Ectodermal cell (in vitro differentiated cells): ENCODE results near the gene TRIM65.
A peak's percentile ranks its signal among the peaks of the same experiment; 100 is the strongest.

Source experiments
- H3K27ac ChIP-seq: 2 replicates; pipeline ENCODE4 v1.7.0; 2013; ENCODE audit warnings: mild to moderate bottlenecking, low read depth, low read length; ENCODE audit not compliant: insufficient read depth, poor library complexity, severe bottlenecking
- H3K27me3 ChIP-seq: 2 replicates; pipeline ENCODE4 v1.7.0; 2013; ENCODE audit warnings: mild to moderate bottlenecking, low read length; ENCODE audit not compliant: insufficient read depth, control insufficient read depth, poor library complexity, severe bottlenecking
- H3K36me3 ChIP-seq: one replicate; pipeline ENCODE4 v1.7.0; 2013; ENCODE audit warnings: low read length; ENCODE audit not compliant: control insufficient read depth, insufficient read depth
- H3K4me1 ChIP-seq: one replicate; pipeline ENCODE4 v1.7.0; 2013; ENCODE audit warnings: low read length; ENCODE audit not compliant: control insufficient read depth, insufficient read depth
- H3K4me3 ChIP-seq: 2 replicates; pipeline ENCODE4 v1.7.0; 2013; ENCODE audit warnings: low read depth, low read length, control low read depth; ENCODE audit not compliant: insufficient read depth
- H3K9me3 ChIP-seq: 2 replicates; pipeline ENCODE4 v1.7.0; 2013; ENCODE audit warnings: mild to moderate bottlenecking, low read length, moderate library complexity; ENCODE audit not compliant: control insufficient read depth
- WGBS, 2 experiments: methylation state at CpG; one replicate each; pipeline ENCODE4 v1.1.7; 2013; ENCODE audit warnings: missing lambda C conversion rate in 2 of 2; 5-methylcytosine and 5-hydroxymethylcytosine counted together

TRIM65 gene

DNA sequence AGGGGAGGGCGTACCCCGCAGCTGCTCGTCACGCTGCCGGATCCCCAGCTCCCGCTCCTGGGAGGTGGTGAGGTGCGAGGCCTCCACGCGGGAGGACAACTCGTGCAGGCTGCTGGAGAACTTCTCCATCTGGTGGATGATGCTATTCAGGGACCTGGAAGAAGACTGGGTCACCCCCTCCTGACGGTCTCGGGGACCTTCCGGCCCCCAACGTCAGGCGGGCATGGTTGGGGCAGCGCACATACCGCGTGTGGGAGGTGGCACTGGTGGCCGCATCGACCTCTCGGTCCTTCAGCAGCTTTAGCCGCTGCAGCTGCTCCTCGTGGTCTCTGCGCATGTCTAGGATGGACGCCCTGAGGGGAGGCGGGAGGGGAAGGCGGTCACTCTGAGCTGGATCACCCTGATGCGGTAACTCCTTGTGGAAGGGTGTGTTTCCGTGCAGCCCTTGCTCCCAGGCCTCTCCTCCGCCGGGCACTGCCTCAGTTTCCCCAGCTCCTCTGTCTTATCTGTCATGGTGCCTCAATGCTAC is 21.2 kb upstream of the TRIM65 start:
- whole genome bisulfite sequencing, 2 experiments: 96% methylated on average over 31 of the region's 31 CpGs
- H3K36me3 ChIP-seq: no peaks in the 10 kb centered on the region
- no peaks in the 10 kb centered on the region for H3K9me3 ChIP-seq
- H3K27ac ChIP-seq: no peak overlapping the region
- H3K4me1 ChIP-seq: no peaks in the 10 kb centered on the region
- H3K27me3 ChIP-seq: no peaks in the 10 kb centered on the region
- H3K4me3 ChIP-seq: no peak overlapping the region

DNA sequence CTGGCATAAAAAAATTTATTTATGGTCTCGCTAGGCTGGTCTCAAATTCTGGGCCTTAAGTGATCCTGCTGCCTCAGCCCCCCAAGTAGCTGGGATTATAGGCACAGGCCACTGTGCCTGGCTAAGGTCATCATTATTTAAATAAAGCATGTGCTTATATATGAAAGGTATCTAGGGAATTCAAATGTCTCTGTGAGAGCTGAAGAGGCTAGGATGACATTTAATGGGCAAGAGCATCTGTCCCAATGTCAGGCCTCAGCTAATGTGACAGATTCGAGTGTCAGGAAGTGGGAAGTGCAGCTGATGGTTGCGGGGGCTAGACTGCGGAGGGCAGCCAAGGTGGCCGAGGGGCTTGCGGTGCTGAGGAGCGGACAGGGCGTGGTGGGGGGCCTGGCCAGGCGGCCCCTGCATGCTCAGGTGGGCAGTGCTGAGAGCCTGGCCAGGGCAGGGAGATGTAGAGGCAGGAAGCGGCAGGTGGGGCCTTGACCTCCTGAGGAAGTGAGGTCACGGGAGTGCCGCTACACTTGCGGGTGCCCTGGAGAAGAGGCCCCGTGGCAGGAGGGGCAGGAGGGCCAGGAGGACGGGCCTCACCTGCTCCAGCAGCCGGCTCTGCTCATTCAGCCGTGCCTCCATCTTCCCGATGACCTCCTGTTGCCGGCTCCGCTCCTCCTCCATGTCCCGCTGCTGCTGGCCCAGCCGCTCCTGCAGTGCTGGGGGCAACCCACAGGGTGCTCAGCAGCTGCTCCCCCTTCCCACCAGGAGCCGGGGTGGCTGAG is 20.6 kb upstream of the TRIM65 start:
- H3K27me3 ChIP-seq: no peaks in the 10 kb centered on the region
- H3K36me3 ChIP-seq: no peaks in the 10 kb centered on the region
- no peaks in the 10 kb centered on the region for H3K4me1 ChIP-seq
- H3K4me3 ChIP-seq: no peak overlapping the region
- H3K27ac ChIP-seq: no peak overlapping the region
- H3K9me3 ChIP-seq: no peaks in the 10 kb centered on the region
- 90 to 91% methylated on average over 23 of the region's 23 CpGs for whole genome bisulfite sequencing, 2 experiments

DNA sequence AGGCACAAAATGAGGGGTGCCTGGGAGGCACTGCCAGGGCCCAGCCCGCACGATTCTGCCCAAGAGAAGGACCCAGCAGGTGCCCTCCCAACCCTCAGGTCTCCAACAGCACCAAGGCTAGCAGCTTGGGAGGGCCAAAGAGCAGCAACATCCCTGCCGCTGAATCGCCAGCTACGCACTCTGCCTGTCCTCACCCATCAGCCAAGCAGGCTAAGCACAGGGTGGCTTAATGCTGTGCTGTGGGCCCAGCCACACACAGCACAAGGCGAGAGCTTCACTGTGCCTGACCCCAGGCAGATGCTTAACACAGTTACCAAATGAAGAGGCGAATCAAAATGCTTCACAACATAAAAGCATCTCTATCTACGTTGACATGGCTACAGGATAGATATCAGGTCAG is 18.5 kb upstream of the TRIM65 start:
- peaks cover 4% of the 10 kb centered on the region for H3K4me1 ChIP-seq
- no peaks in the 10 kb centered on the region for H3K36me3 ChIP-seq
- H3K9me3 ChIP-seq: no peaks in the 10 kb centered on the region
- peak overlapping the region; percentile 26 for H3K27ac ChIP-seq
- H3K27me3 ChIP-seq: no peaks in the 10 kb centered on the region
- WGBS, 2 experiments: 78 to 80% methylated on average over 8 of the region's 8 CpGs
- no peak overlapping the region for H3K4me3 ChIP-seq

DNA sequence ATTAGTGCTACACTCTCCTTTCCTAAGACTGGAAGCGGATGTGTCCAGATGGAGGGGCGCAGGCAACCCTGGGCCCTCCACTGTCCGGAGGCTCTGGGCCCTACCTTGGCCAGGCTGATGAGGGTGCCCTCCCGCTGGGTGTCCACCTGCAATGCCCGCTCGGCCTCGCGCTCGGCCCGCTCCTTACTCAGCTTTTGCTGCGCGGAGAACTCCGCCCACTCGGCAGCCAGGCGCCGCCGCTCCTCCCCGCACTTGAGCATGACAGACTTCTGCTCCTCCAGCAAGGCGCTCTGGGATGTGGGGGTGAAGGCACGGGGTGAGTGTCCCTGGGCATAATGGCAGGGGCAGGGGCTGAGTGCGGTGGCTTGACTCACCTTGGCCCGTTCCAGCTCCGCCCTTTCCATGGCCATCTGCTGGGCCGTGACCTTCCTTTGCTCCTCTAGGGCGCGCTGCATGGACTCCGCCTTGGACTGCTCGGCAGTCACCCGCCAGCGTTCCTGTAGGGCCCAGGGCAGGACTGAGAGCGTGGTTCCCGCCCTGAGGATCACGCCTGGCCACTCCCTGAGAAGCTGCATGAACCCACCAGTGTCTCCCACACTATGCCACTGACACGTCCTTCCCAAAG is 18.0 kb upstream of the TRIM65 start:
- H3K36me3 ChIP-seq: no peaks in the 10 kb centered on the region
- 91 to 93% methylated on average over 34 of the region's 34 CpGs for WGBS, 2 experiments
- H3K9me3 ChIP-seq: no peaks in the 10 kb centered on the region
- no peaks in the 10 kb centered on the region for H3K27me3 ChIP-seq
- H3K4me1 ChIP-seq: peaks cover 4% of the 10 kb centered on the region
- no peak overlapping the region for H3K27ac ChIP-seq
- H3K4me3 ChIP-seq: no peak overlapping the region

DNA sequence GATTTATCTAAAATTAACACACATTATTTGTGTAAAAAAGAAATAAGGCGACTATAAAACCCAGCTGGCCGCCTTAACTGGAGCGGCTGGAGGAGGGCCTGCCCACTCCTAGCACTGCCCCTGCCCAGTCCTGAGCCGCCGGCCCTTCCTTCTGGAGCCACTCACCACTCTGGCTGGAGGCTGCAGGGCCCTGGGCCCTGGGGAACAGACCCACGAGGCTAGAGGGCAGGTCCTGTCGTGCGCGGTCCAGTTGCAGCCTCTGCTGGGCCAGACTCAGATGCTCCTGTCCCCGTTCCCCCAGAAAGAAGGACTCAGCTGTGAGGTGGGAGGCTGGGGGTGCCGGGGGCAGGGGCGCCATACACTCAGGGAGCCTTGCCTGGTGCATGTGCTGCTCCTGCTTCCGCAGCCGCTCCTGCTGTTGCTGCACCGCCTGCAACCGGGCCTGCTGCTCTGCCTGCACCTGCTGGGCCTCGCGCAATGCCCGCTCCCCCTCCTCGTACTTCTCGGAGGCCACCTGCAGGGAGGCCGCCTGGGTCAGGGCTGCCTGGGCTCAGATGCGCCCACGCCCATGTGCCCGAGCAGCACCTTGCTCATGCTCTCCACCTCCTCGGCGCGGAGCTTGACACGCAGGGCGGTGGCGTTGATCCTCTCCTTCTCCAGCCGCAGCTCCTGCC is 16.9 kb upstream of the TRIM65 start:
- no peak overlapping the region for H3K27ac ChIP-seq

DNA sequence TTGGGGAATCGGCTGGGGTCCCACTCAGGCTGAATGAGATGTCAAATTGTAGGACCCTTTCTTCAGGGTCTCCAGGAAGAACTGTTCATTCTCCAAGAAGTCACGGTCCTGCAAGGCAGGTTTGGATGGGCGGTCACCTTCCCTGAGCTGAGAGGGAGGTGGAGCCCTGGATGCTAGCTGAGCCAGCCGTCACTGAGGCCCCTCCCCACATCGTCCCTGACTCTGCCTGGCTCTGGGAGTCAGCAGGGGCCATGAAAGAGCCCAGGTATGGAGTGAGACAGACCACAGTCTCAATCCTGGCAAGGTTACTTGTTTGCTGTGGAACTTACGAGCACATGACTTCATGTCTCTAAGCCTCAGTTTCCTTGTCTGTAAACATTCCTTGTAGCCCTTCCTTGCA is 13.9 kb upstream of the TRIM65 start:
- WGBS, 2 experiments: 56 to 64% methylated on average over 6 of the region's 6 CpGs
- Histone ChIP-seq H3K4me3 (no peak overlapping the region), H3K36me3 (no peaks in the 10 kb centered on the region), H3K27ac (no peak overlapping the region), H3K4me1 (peaks cover 4% of the 10 kb centered on the region), H3K27me3 (no peaks in the 10 kb centered on the region), H3K9me3 (no peaks in the 10 kb centered on the region)

More for the DNA sequence above, 16.9 kb upstream of the TRIM65 start:
- Histone ChIP-seq H3K4me1 (peaks cover 4% of the 10 kb centered on the region), H3K36me3 (no peaks in the 10 kb centered on the region), H3K4me3 (no peak overlapping the region), H3K9me3 (no peaks in the 10 kb centered on the region), H3K27me3 (no peaks in the 10 kb centered on the region)
- 90% methylated on average over 32 of the region's 32 CpGs for WGBS, 2 experiments

DNA sequence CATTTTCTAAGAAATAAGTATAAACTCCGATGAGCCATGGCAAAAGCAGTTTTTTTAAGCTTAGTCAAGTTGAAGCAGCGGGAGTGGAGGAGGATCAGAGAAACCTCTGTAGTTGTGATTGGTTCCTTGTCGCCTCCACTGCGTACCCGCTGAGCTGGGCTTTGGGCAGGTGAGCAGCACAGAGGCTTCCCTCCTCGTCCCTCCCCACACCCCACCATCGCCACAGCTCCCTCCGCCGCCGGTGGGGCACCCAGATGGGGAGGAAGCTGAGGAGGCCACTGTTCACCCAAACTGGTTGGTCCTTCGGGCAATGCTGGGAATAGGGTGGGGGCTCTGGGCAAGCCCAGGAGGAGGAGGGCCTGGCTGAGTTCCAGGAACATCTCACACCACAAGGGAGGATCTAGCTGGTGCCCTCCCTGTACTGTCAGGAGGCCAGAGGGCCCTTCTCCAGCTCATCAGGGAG is 13.1 kb upstream of the TRIM65 start:
- WGBS, 2 experiments: 92 to 95% methylated on average over 11 of the region's 11 CpGs
- H3K4me3 ChIP-seq: no peak overlapping the region
- H3K9me3 ChIP-seq: no peaks in the 10 kb centered on the region
- H3K27me3 ChIP-seq: no peaks in the 10 kb centered on the region
- H3K4me1 ChIP-seq: peaks cover 4% of the 10 kb centered on the region
- no peak overlapping the region for H3K27ac ChIP-seq
- H3K36me3 ChIP-seq: no peaks in the 10 kb centered on the region

DNA sequence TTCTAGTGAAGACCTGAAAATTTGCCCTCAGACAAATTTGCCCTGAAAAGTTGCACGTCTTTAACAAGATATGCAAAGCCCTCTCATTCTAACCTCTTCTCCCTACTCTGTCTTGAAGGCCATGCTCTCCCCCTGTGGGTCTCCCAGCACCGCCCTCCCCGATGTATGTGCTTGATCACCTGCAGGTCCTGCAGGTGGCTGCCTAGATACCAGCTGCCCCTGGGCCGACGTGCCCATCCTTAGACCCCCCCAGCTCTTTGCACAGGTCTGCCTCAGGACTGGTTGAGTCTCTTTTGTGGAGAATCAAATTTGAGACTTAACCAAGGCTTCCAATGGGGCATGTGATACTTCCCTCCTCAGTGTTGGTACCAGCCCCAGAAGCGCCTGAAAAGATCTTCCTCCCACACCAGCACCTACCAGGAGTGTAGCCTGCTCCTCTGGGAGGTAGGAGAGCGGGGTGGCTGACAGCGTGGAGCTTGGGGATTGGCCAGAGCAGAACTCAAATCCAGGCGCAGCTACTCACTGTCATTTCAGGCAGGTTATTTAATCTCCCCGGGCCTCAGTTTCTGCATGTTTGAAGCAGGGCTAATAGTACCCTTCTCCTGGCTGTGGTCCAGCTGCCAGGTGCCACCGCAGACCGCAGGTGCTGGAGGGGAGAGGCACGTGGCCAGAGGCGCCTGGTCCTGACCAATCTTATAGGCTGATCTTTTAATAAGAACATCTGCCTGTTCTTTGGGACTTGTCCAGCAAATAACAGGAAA is 12.5 kb upstream of the TRIM65 start:
- Histone ChIP-seq H3K27ac (no peak overlapping the region), H3K27me3 (no peaks in the 10 kb centered on the region), H3K4me3 (no peak overlapping the region), H3K9me3 (no peaks in the 10 kb centered on the region), H3K4me1 (peaks cover 4% of the 10 kb centered on the region), H3K36me3 (no peaks in the 10 kb centered on the region)
- WGBS, 2 experiments: 85 to 88% methylated on average over 14 of the region's 14 CpGs

DNA sequence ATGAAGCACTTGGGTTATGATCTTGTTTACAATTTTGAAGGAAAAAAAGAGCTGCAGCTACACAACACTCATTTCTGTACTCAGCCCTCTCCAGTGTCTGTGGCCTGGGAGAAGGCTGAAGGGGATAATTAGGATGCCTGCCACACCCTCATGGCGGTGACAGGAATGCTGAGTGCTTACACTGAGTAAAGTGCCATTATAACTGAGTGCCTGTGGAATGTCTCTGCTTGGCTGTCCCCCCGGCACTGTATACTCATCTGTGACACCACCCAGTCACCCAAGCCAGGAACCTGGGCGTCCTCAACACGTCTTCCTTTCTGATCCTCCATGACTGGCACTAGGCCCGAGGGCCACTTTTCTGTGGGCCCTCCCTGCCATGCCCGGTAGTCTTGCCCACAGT is 11.4 kb upstream of the TRIM65 start:
- Histone ChIP-seq H3K27ac (no peak overlapping the region), H3K9me3 (no peaks in the 10 kb centered on the region), H3K36me3 (no peaks in the 10 kb centered on the region), H3K4me1 (peaks cover 6% of the 10 kb centered on the region), H3K27me3 (no peaks in the 10 kb centered on the region), H3K4me3 (no peak overlapping the region)
- 90 to 92% methylated on average over 6 of the region's 6 CpGs for WGBS, 2 experiments
